CD4-positive, CD25-positive, alpha-beta regulatory T cell (primary cell): ENCODE measurements around the gene PIK3C3. TPM values are rescaled to one million over a fixed set of nuclear protein-coding genes. Genes with fewer than 3 reads are reported as not detected.
"Not testable (repeated sequence)": the region's sequence is repeated elsewhere in the genome, so short reads cannot be mapped to it uniquely, and the experiment has no call there.

Source experiments
- ATAC-seq, 2 donors: fragments of 150-1000 bp; cut with Tn5 transposase; one replicate each; pipeline ENCODE4 v1.10.0; 2021; ENCODE audit warnings: low read depth in 2 of 2, moderate number of reproducible peaks in 2 of 2, moderate library complexity in 1 of 2
- DNase-seq, 3 donors: peaks; one replicate each; pipeline versions ENCODE4 v3.0.0 to v3.0.0-alpha.2; 2012 to 2022; ENCODE audit warnings: mixed read lengths in 1 of 3
- H3K27ac ChIP-seq: one replicate; pipeline ENCODE4 v1.7.0; 2013; ENCODE audit warnings: mild to moderate bottlenecking, low read length; ENCODE audit not compliant: insufficient read depth, poor library complexity, severe bottlenecking
- H3K27me3 ChIP-seq: one replicate; pipeline ENCODE4 v1.7.0; 2013; ENCODE audit warnings: low read length; ENCODE audit not compliant: control insufficient read depth, insufficient read depth
- H3K36me3 ChIP-seq: one replicate; pipeline ENCODE4 v1.7.0; 2013; ENCODE audit warnings: mild to moderate bottlenecking, low read length, moderate library complexity; ENCODE audit not compliant: control insufficient read depth, insufficient read depth
- H3K4me1 ChIP-seq: 2 replicates; pipeline ENCODE4 v1.7.0; 2013; ENCODE audit warnings: mild to moderate bottlenecking, low read length; ENCODE audit not compliant: insufficient read depth, control insufficient read depth, poor library complexity, severe bottlenecking
- H3K4me3 ChIP-seq: one replicate; pipeline ENCODE4 v1.7.0; 2013; ENCODE audit warnings: low read depth, mild to moderate bottlenecking, low read length, moderate library complexity
- H3K9me3 ChIP-seq, 2 experiments: 1 replicate in 1 of 2; 2 replicates in 1 of 2; pipeline ENCODE4 v1.7.0; 2013; ENCODE audit warnings: low read length in 2 of 2, mild to moderate bottlenecking in 1 of 2, moderate library complexity in 1 of 2; ENCODE audit not compliant: control insufficient read depth in 2 of 2
- H3K27ac Mint-ChIP-seq, 3 donors: one replicate each; pipeline ENCODE4 v1.8.0; 2020 to 2022; ENCODE audit warnings: mild to moderate bottlenecking in 3 of 3, mixed read lengths in 3 of 3, moderate library complexity in 2 of 3
- H3K27me3 Mint-ChIP-seq: one replicate; pipeline ENCODE4 v1.8.0; 2022; ENCODE audit warnings: mild to moderate bottlenecking, mixed read lengths
- H3K36me3 Mint-ChIP-seq: one replicate; pipeline ENCODE4 v1.8.0; 2020; ENCODE audit warnings: mixed read lengths
- H3K4me1 Mint-ChIP-seq, 4 donors: one replicate each; pipeline ENCODE4 v1.8.0; 2020 to 2022; ENCODE audit warnings: mixed read lengths in 4 of 4, mild to moderate bottlenecking in 1 of 4
- H3K4me3 Mint-ChIP-seq, 4 donors: one replicate each; pipeline ENCODE4 v1.8.0; 2020 to 2022; ENCODE audit warnings: mild to moderate bottlenecking in 4 of 4, mixed read lengths in 4 of 4, moderate library complexity in 3 of 4
- H3K9me3 Mint-ChIP-seq, 7 donors: one replicate each; pipeline ENCODE4 v1.8.0; 2020 to 2022; ENCODE audit warnings: mixed read lengths in 7 of 7, mild to moderate bottlenecking in 3 of 7, moderate library complexity in 2 of 7
- polyA plus RNA-seq, 4 donors: library from polyadenylated mRNA; unstranded; fragments of 300-500 nt; fragmentation: Illumina TruSeq; gene quantifications; one replicate each; pipeline ENCODE4 v1.2.3, GENCODE V29; 2021
- total RNA-seq: library from RNA; stranded (reverse); gene quantifications from one replicate; pipeline ENCODE4 v1.2.3, GENCODE V29; 2022

The PIK3C3 gene
- total and polyA plus RNA-seq, 5 donors from 2014 or later = 42.4 to 77.1 (median 46.0) TPM

DNA sequence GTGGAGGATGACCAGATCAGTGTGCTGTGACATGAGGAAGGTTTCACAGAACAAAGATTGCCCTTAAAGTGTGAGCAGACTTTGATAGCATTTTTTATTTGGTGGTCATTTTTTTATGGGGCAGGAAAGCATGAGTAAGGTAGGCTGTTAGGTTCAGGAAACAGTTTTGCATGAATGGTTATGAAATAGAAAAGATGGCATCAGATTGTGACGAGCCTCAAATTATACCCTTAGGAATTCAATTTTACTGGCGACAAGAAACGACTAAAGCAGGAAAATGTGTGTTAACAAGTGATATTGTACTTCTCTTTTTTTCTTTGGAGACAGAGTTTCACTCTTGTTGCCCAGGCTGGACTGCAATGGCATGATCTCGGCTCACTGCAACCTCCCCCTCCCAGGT is 44.7 kb downstream of the PIK3C3 start:
- Histone ChIP-seq H3K27ac (no peak overlapping the region), H3K27me3 (no peaks in the 10 kb centered on the region), H3K9me3 (no peaks in the 10 kb centered on the region), H3K4me3 (no peak overlapping the region), H3K36me3 (peaks cover 77% of the 10 kb centered on the region), H3K4me1 (no peaks in the 10 kb centered on the region)
- H3K4me3 Mint-ChIP-seq = no peak overlapping the region
- ATAC-seq (no peak), DNase-seq (no peak)
- no peak overlapping the region for H3K27ac Mint-ChIP-seq
- H3K9me3 Mint-ChIP-seq = no peaks in the 10 kb centered on the region
- H3K4me1 Mint-ChIP-seq = peaks cover 0 to 7% (median 2%) of the 10 kb centered on the region in 4 donors
- H3K36me3 Mint-ChIP-seq = peaks cover 72% of the 10 kb centered on the region
- H3K27me3 Mint-ChIP-seq = no peaks in the 10 kb centered on the region

DNA sequence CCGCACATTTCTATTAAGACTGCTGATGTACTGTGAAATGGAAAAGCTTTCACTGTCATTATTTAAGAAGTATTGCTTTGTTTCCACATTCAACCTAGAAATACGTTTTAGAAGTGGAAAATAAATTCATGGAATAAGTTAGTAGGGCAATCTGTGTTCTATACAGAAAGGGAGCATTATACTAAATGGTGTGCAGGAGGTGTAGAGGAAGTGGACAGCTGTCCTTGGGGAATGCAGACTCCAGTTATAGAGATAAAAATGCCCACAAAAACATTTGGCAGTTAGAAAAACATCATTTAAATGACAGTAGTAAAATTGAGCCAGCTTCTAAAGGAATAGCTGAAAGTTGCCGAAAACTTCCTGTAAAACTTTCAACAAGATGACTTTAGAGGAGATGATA is 46.8 kb downstream of the PIK3C3 start:
- Mint-ChIP-seq H3K27me3 (no peaks in the 10 kb centered on the region), H3K9me3 (no peaks in the 10 kb centered on the region), H3K4me1 (peaks cover 0 to 7% (median 6%) of the 10 kb centered on the region in 4 donors), H3K4me3 (no peak overlapping the region), H3K36me3 (peaks cover 70% of the 10 kb centered on the region), H3K27ac (peak overlapping the region in 1 of 3 donors; percentile 4)
- H3K4me3 ChIP-seq = no peak overlapping the region
- H3K27me3 ChIP-seq = no peaks in the 10 kb centered on the region
- H3K4me1 ChIP-seq = no peaks in the 10 kb centered on the region
- DNase-seq (no peak), ATAC-seq (no peak)
- no peak overlapping the region for H3K27ac ChIP-seq
- H3K9me3 ChIP-seq = no peaks in the 10 kb centered on the region
- peaks cover 76% of the 10 kb centered on the region for H3K36me3 ChIP-seq

DNA sequence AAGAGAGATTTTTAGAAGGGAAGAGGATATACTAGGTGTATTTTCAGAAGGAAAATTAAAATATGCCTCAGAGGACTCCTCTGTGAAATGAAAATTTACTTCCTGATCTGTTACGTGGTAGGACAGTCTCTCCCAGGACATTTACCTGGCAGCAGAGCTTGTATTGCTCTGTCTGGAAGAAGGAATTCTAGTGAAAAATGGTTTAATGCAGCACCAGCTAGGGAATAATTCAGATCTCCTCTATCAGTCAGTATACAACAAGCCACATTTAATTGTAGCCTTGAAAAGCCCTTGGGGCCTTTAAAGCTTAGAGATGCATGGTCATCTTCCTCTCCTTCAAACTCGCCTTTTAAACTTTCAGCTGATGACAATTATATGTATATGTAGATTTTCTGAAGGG is 49.6 kb downstream of the PIK3C3 start:
- no peak for DNase-seq
- H3K27ac ChIP-seq = no peak overlapping the region
- no peaks in the 10 kb centered on the region for H3K27me3 Mint-ChIP-seq
- H3K4me1 ChIP-seq = no peaks in the 10 kb centered on the region
- H3K9me3 Mint-ChIP-seq = no peaks in the 10 kb centered on the region
- peaks cover 57% of the 10 kb centered on the region for H3K36me3 Mint-ChIP-seq
- peaks cover 59% of the 10 kb centered on the region for H3K36me3 ChIP-seq
- H3K9me3 ChIP-seq = no peaks in the 10 kb centered on the region
- no peaks in the 10 kb centered on the region for H3K27me3 ChIP-seq
- H3K4me3 ChIP-seq = no peak overlapping the region
- peaks cover 4 to 14% (median 9%) of the 10 kb centered on the region in 4 donors for H3K4me1 Mint-ChIP-seq
- H3K27ac Mint-ChIP-seq = no peak overlapping the region
- no peak overlapping the region for H3K4me3 Mint-ChIP-seq
- ATAC-seq = no peak

DNA sequence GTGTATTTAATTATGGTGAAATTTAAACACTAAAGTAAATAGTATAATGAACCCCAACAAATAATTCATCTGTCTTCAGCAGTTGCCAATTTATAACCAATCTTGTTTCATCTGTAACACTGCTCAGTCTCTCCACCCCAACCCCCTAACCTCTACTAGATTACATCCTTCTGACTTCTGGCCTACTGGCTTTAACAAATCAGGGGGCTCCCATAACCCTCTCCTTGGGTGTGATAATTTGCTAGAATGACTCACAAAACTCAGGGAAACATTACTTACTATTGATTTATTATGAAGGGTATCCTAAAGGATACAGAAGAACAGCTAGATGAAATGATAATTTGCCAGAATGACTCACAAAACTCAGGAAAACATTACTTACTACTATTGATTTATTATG is 50.7 kb downstream of the PIK3C3 start:
- peak overlapping the region; percentile 7 to 58 (median 39) for H3K27ac Mint-ChIP-seq
- H3K36me3 Mint-ChIP-seq = peaks cover 55% of the 10 kb centered on the region
- no peak for ATAC-seq

DNA sequence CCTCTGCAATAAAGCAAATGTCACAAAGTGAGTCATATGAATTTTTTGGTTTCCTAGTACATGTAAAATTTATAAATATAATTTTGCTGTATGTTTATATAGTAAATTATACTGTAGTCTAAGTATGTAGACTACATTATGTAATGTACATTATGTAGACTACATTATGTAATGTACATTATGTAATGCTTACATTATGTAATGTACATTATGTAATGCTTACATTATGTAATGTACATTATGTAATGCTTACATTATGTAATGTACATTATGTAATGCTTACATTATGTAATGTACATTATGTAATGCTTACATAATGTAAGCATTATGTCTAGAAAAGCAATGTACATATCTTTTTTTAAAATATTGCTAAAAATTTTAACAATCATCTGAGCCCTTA is 54.4 kb downstream of the PIK3C3 start:
- not testable (repeated sequence) for H3K9me3 Mint-ChIP-seq, H3K27me3 Mint-ChIP-seq, ATAC-seq, DNase-seq, H3K9me3 ChIP-seq, H3K4me1 ChIP-seq, H3K4me3 Mint-ChIP-seq, H3K4me3 ChIP-seq, H3K27ac ChIP-seq, H3K27me3 ChIP-seq, H3K27ac Mint-ChIP-seq
- H3K36me3 Mint-ChIP-seq = peaks cover 47% of the 10 kb centered on the region
- H3K4me1 Mint-ChIP-seq = peaks cover 6 to 18% (median 12%) of the 10 kb centered on the region in 4 donors
- H3K36me3 ChIP-seq = peaks cover 62% of the 10 kb centered on the region

More for the DNA sequence above, 50.7 kb downstream of the PIK3C3 start:
- Histone ChIP-seq H3K9me3 (no peaks in the 10 kb centered on the region), H3K36me3 (peaks cover 58% of the 10 kb centered on the region), H3K4me3 (no peak overlapping the region), H3K4me1 (no peaks in the 10 kb centered on the region), H3K27me3 (no peaks in the 10 kb centered on the region), H3K27ac (no peak overlapping the region)
- no peak for DNase-seq
- H3K4me1 Mint-ChIP-seq = peaks cover 4 to 19% (median 11%) of the 10 kb centered on the region in 4 donors
- no peaks in the 10 kb centered on the region for H3K9me3 Mint-ChIP-seq
- no peaks in the 10 kb centered on the region for H3K27me3 Mint-ChIP-seq
- no peak overlapping the region for H3K4me3 Mint-ChIP-seq

DNA sequence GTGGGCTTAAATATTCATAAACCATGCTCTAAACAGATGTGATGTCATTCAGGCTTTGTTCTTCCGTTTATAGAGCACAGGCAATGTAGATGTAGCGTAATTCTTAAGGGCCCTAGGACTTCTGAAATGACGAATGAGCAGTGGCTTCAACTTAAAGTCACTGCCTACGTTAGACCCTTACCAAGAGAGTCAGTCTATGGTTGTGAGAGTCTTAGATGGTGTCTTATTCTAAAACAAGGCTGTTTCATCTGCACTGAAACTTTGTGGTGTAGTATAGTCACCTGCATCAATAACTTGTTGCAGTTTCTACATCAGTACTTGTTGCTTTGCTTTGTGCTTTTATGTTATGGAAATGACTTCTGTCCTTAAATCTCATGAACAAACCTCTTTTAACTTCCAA is 56.0 kb downstream of the PIK3C3 start:
- ATAC-seq = no peak
- no peak for DNase-seq
- H3K27me3 ChIP-seq = no peaks in the 10 kb centered on the region
- H3K4me3 Mint-ChIP-seq = no peak overlapping the region
- H3K9me3 ChIP-seq = no peaks in the 10 kb centered on the region
- no peak overlapping the region for H3K4me3 ChIP-seq
- peaks cover 2 to 23% (median 10%) of the 10 kb centered on the region in 4 donors for H3K4me1 Mint-ChIP-seq
- no peak overlapping the region for H3K27ac ChIP-seq
- H3K4me1 ChIP-seq = no peaks in the 10 kb centered on the region
- peaks cover 43% of the 10 kb centered on the region for H3K36me3 Mint-ChIP-seq
- H3K9me3 Mint-ChIP-seq = peaks cover 0 to 1% (median 0%) of the 10 kb centered on the region in 7 donors
- peaks cover 59% of the 10 kb centered on the region for H3K36me3 ChIP-seq
- no peaks in the 10 kb centered on the region for H3K27me3 Mint-ChIP-seq
- H3K27ac Mint-ChIP-seq = peak overlapping the region in 1 of 3 donors; percentile 75

DNA sequence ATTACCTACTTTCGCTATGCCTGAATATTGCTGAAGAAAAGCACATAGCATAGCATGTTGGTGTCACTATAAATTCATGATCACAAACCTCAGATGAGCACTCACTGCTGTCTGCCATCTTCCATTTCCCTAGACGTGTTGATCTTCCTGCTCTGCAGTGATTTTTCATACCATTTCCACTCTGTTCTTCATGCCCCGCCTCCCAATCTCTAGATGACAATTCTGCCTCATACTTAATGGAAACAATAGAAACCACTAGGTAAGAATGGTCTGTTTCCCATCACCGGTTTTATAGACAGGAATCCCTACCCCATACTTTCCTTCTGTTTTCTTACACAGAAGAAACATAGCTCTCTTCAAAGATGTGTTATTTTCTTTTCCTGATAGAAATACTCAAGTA is 63.8 kb downstream of the PIK3C3 start:
- H3K4me1 Mint-ChIP-seq = peaks cover 4 to 18% (median 10%) of the 10 kb centered on the region in 4 donors
- Histone ChIP-seq H3K4me1 (no peaks in the 10 kb centered on the region), H3K4me3 (no peak overlapping the region), H3K27me3 (no peaks in the 10 kb centered on the region), H3K9me3 (no peaks in the 10 kb centered on the region), H3K27ac (no peak overlapping the region), H3K36me3 (peaks cover 71% of the 10 kb centered on the region)
- DNase-seq = no peak
- peaks cover 0 to 1% (median 0%) of the 10 kb centered on the region in 7 donors for H3K9me3 Mint-ChIP-seq
- no peaks in the 10 kb centered on the region for H3K27me3 Mint-ChIP-seq
- no peak overlapping the region for H3K27ac Mint-ChIP-seq
- peaks cover 40% of the 10 kb centered on the region for H3K36me3 Mint-ChIP-seq
- H3K4me3 Mint-ChIP-seq = no peak overlapping the region
- ATAC-seq = no peak

DNA sequence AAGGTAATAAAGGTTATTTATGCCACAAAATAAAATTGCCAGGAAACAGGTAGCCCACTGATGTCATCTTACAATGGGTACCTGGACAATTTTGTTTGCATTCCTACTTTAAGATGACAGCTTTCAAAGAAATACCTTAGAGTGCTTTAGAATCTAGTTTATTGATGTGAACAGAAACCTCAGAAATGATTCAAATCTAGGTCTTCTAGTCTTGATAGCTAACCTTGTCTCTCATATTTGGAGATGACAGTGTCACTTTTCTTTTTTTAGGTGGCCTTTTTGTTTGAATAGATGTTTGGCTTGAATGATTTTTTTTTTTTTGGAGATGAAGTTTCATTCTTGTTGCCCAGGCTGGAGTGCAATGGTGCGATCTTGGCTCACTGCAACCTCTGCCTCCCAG is 69.1 kb downstream of the PIK3C3 start:
- DNase-seq (peak in 1 of 3 donors; percentile 16), ATAC-seq (no peak)
- Mint-ChIP-seq H3K9me3 (no peaks in the 10 kb centered on the region), H3K27me3 (no peaks in the 10 kb centered on the region), H3K4me1 (peaks cover 14 to 41% (median 24%) of the 10 kb centered on the region in 4 donors), H3K4me3 (no peak overlapping the region), H3K36me3 (peaks cover 15% of the 10 kb centered on the region), H3K27ac (peak overlapping the region in 2 of 3 donors; percentile 64 to 75)
- Histone ChIP-seq H3K27me3 (no peaks in the 10 kb centered on the region), H3K36me3 (peaks cover 38% of the 10 kb centered on the region), H3K27ac (peak overlapping the region; percentile 52), H3K9me3 (no peaks in the 10 kb centered on the region), H3K4me1 (peaks cover 12% of the 10 kb centered on the region), H3K4me3 (peak overlapping the region; percentile 24)
